ENCODE results near the gene CDK15. TPM values are rescaled to one million over a fixed set of nuclear protein-coding genes. Genes with fewer than 3 reads are reported as not detected.

CDK15 gene
- total RNA-seq, 2 donors from 2014 or later = 0.52 TPM; not detected in 1

DNA sequence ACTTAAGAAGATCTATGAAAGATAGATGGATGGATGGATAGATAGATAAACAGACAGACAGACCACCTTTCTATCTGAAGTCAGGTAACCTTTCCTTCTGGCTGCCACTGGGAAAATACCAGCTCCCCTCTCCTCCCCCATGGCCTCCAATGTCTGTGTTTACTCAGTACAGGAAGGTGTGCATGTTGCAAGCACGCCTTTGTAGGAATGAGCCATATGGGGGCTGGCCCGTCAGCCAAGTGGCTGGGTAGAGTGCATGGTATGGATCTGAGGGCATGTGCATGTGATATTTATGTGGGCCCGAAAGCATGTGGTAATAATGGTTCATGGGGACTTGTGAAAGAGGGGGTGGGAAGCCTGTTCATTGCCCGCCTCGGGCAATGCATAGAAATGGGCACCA, 118.1 kb downstream of the CDK15 start:
- intact Hi-C loops (cut with DNase I) = no loop called here

DNA sequence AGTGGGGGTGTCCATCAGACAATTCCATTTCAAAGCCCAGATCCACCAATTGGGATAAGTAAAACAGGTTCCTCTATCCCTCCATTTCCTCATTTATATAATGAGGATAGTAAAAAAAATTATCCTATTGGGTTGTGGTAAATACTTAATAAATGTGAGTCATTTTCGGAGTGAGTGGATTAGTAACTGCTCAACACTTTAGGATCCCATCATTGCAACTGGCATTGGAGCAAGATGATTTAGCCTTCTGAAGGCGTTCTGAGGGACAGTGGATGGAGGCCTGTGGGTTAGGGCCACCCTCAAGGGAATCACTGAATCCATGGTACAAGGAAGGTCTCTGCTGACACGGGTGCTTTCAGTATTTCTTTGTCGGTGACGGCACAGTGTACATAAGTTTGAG, 118.7 kb downstream of the CDK15 start:
- WGBS, 2 donors = 88% methylated on average over 5 of the region's 5 CpGs
- H3K27me3 ChIP-seq = no peaks in the 10 kb centered on the region
- no peak for DNase-seq
- H3K36me3 ChIP-seq (replicated peaks in 1 of 2; ENCODE audit: insufficient read depth in 1 of 2, low read depth in 2 of 2) = no peaks in the 10 kb centered on the region
- no peak for TF ChIP-seq POLR2A (IDR thresholded peaks at IDR 0.05)
- TF ChIP-seq, protein P1, sequence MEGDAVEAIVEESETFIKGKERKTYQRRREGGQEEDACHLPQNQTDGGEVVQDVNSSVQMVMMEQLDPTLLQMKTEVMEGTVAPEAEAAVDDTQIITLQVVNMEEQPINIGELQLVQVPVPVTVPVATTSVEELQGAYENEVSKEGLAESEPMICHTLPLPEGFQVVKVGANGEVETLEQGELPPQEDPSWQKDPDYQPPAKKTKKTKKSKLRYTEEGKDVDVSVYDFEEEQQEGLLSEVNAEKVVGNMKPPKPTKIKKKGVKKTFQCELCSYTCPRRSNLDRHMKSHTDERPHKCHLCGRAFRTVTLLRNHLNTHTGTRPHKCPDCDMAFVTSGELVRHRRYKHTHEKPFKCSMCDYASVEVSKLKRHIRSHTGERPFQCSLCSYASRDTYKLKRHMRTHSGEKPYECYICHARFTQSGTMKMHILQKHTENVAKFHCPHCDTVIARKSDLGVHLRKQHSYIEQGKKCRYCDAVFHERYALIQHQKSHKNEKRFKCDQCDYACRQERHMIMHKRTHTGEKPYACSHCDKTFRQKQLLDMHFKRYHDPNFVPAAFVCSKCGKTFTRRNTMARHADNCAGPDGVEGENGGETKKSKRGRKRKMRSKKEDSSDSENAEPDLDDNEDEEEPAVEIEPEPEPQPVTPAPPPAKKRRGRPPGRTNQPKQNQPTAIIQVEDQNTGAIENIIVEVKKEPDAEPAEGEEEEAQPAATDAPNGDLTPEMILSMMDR (IDR thresholded peaks at IDR 0.05) = no peak
- no peaks in the 10 kb centered on the region for H3K4me1 ChIP-seq
- intact Hi-C loops (cut with DNase I) = no loop called here
- H3K27ac ChIP-seq = no peak overlapping the region
- H3K4me3 ChIP-seq = no peak overlapping the region
- no peaks in the 10 kb centered on the region for H3K9me3 ChIP-seq
- ATAC-seq = no peak

More for the DNA sequence above, 118.1 kb downstream of the CDK15 start:
- no peaks in the 10 kb centered on the region for H3K4me1 ChIP-seq
- TF ChIP-seq, protein P1 (IDR thresholded peaks at IDR 0.05) = no peak
- no peak for TF ChIP-seq POLR2A (IDR thresholded peaks at IDR 0.05)
- H3K9me3 ChIP-seq = no peaks in the 10 kb centered on the region
- H3K27me3 ChIP-seq = no peaks in the 10 kb centered on the region
- DNase-seq = no peak
- no peak for ATAC-seq
- H3K36me3 ChIP-seq (replicated peaks in 1 of 2; ENCODE audit: insufficient read depth in 1 of 2, low read depth in 2 of 2) = no peaks in the 10 kb centered on the region
- 84 to 90% methylated on average over 5 of the region's 5 CpGs for WGBS, 2 donors
- no peak overlapping the region for H3K27ac ChIP-seq
- no peak overlapping the region for H3K4me3 ChIP-seq

DNA sequence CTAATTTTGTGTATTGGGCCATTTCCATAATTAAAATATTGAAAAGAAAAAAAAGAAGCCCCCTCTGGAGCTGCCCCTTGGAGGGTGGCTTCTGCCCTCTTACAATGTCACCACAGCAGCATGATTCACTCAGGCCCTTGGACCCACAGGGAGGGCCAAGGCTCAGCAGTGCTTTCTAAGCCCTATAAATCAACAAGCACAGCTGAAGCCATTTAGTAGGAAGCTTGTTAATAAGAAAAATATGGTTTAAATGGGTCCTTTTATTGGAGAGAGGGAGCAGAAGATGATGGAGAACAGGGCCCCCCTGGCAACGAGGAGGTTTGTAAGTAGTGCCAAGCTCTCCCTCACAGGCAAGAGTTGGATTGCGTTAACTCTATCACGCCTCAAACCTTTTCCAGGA, 119.7 kb downstream of the CDK15 start:
- no peak overlapping the region for H3K4me3 ChIP-seq
- intact Hi-C loops (cut with DNase I) = no loop called here
- H3K4me1 ChIP-seq = no peaks in the 10 kb centered on the region
- H3K27ac ChIP-seq = no peak overlapping the region
- no peaks in the 10 kb centered on the region for H3K27me3 ChIP-seq
- H3K36me3 ChIP-seq (replicated peaks in 1 of 2; ENCODE audit: insufficient read depth in 1 of 2, low read depth in 2 of 2) = no peaks in the 10 kb centered on the region
- WGBS, 2 donors = 64 to 73% methylated on average over 3 of the region's 3 CpGs
- ATAC-seq (no peak), DNase-seq (no peak)
- H3K9me3 ChIP-seq = no peaks in the 10 kb centered on the region
- TF ChIP-seq POLR2A (IDR thresholded peaks at IDR 0.05) = no peak
- TF ChIP-seq, protein P1 (IDR thresholded peaks at IDR 0.05) = no peak

DNA sequence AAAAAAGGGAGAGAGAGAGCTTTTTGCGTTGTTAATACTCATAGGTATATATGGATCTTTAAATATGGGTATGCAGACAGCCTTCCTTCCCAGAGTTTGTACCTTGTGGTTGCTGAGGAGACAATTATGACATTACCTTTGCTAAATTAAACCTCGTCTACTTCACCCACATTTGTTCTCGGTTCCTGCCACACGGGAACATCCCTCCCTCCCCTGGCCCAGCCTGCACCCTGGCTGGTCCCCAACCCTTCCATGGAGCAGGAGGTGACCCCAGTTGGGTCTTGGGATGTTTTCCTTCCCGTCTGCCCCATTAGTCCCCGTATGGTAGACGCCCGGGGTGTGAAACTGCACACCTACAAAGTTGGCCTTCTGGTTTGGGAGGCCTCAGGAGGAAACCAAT, 122.0 kb downstream of the CDK15 start:
- Histone ChIP-seq H3K4me1 (no peaks in the 10 kb centered on the region), H3K4me3 (no peak overlapping the region), H3K27ac (no peak overlapping the region), H3K27me3 (no peaks in the 10 kb centered on the region), H3K36me3 (replicated peaks in 1 of 2; ENCODE audit: insufficient read depth in 1 of 2, low read depth in 2 of 2) (no peaks in the 10 kb centered on the region), H3K9me3 (no peaks in the 10 kb centered on the region)
- 80 to 88% methylated on average over 8 of the region's 8 CpGs for WGBS, 2 donors
- no peak for TF ChIP-seq POLR2A (IDR thresholded peaks at IDR 0.05)
- TF ChIP-seq, protein P1 (IDR thresholded peaks at IDR 0.05) = no peak
- ATAC-seq (no peak), DNase-seq (no peak)
- intact Hi-C loops (cut with DNase I) = no loop called here

DNA sequence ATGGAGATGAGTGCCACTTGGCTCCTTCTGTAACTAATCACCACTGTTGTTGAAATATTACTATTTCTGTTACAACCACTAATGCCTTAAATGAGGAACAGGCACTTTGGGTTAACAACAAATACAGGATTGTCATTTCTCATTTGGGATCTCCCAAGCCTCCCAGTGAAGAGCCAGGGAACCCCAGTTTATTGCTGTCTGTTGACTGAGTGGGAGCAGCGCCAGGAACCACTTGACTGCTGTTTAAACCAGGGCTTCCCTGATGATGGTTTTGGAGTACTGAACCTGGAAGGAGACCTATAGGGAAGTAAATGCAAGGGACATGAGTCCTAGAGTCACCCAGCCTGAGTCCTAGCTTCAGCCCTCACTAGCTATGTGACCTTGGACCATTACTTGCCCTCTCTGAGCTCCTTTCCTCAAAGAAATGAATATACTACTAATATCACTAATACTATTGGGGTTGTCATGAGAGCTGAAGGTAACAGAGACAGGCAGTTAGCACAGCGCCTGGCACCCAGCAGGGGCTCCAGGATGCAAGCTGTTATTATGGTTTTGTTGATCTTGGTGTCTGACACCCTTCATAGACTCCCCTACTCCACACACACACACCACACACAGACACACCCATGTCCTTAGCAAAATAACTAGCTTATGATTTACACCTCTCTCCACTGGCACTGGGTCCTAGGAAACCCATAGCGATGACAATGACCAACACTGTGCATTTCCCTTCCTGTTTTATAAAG, 123.1 kb downstream of the CDK15 start:
- H3K36me3 ChIP-seq (replicated peaks in 1 of 2; ENCODE audit: insufficient read depth in 1 of 2, low read depth in 2 of 2) = no peaks in the 10 kb centered on the region
- 81 to 91% methylated on average over 3 of the region's 3 CpGs for WGBS, 2 donors
- no peak overlapping the region for H3K4me3 ChIP-seq
- intact Hi-C loops (cut with DNase I) = no loop called here
- no peak overlapping the region for H3K27ac ChIP-seq
- ATAC-seq (no peak), DNase-seq (no peak)
- H3K9me3 ChIP-seq = no peaks in the 10 kb centered on the region
- no peaks in the 10 kb centered on the region for H3K27me3 ChIP-seq
- no peaks in the 10 kb centered on the region for H3K4me1 ChIP-seq
- no peak for TF ChIP-seq POLR2A (IDR thresholded peaks at IDR 0.05)
- TF ChIP-seq, protein P1 (IDR thresholded peaks at IDR 0.05) = no peak

Measured in body of pancreas (tissue), 4 donors.